Sigmoid colon (tissue), 4 donors: ENCODE measurements around the gene ZNF554.

Source experiments
- CTCF ChIP-seq, 4 experiments: fragments of 450-650 bp in 3 of 4; fragments of 200-600 bp in 1 of 4; IDR thresholded peaks; one replicate each; pipeline ENCODE4 v1.5.1; 2016 to 2019; ENCODE audit warnings: antibody characterized with exemption in 4 of 4, mild to moderate bottlenecking in 3 of 4, moderate library complexity in 2 of 4
- POLR2AphosphoS5 ChIP-seq, 4 donors: sonication (generic); formaldehyde crosslinking; IDR thresholded peaks; one replicate each; pipeline ENCODE4 v1.6.1; 2017; ENCODE audit warnings: antibody characterized with exemption in 4 of 4

GRCh38 chr19:2869618-2870017 lies 50.0 kb downstream of the ZNF554 start:
- TF ChIP-seq CTCF (IDR thresholded peaks at IDR 0.05) (no peak), POLR2AphosphoS5 (IDR thresholded peaks at IDR 0.05) (no peak)
